GM19351 (cell line): Measurements from ENCODE around the gene ENPP6.
A peak's percentile ranks its signal among the peaks of the same experiment; 100 is the strongest.

ENCODE experiments used
- ATAC-seq: cut with Tn5 transposase; IDR thresholded peaks from one replicate; pipeline ENCODE4 v1.9.1; 2021; ENCODE audit warnings: mild to moderate bottlenecking, moderate library complexity; ENCODE audit not compliant: unreplicated experiment

ENPP6 gene

GRCh38 chr4:184217634-184218033 is at the start of gene ENPP6:
Gene ENPP6 (minus strand): TSS chr4:184217873. CDS start chr4:184217819, 54 bp downstream.
- no peak for ATAC-seq

- no peak for ATAC-seq
Measured at GRCh38 chr4:184267206-184267608, 49.5 kb upstream of the ENPP6 start.

- peak; percentile 28 for ATAC-seq
Measured at GRCh38 chr4:184265546-184266351, 48.1 kb upstream of the ENPP6 start.

GRCh38 chr4:184263910-184264732 is 46.4 kb upstream of the ENPP6 start:
- peak; percentile 26 for ATAC-seq

DNA sequence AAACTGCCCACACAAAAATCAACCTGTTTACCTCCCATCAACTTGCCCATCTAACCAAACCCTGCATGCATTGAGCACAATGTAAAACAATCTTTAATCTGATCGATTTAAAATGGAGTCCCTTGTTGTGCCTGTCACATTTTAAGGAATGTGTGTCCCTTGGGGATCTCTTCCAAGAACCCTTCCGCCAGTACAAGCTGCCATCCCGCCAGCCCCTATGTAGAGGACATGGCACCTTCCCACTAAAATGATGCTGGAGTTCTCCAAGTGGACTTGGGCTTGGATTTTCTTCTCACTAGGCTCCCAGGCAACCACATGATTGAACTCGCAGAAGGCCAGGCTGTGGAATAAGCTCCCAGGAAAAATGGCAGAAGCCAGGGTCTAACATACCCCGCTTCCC is 45.8 kb upstream of the ENPP6 start:
- ATAC-seq = no peak

GRCh38 chr4:184262901-184263300 is 45.2 kb upstream of the ENPP6 start:
- no peak for ATAC-seq

DNA sequence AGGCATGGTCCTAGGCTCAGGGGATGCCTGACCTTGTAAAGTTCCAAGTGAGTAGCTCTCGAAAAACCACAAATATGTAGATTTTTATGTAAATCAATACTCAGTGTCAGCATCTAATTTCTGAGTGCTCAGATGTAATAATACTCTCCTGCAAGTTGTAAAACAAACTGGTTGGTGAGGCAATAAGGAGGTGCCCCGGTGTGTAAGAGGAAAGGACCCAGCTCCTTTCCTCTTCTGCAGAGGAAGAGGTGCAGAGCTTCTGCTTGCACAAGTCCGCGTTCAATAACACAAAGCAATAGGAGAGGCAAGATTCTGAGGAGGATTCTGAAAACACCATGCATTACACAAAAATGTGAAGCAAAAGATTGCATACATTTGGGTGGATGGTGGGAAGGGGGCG is 43.6 kb upstream of the ENPP6 start:
- ATAC-seq = no peak

GRCh38 chr4:184259866-184260265 is 42.2 kb upstream of the ENPP6 start:
- ATAC-seq = no peak

DNA sequence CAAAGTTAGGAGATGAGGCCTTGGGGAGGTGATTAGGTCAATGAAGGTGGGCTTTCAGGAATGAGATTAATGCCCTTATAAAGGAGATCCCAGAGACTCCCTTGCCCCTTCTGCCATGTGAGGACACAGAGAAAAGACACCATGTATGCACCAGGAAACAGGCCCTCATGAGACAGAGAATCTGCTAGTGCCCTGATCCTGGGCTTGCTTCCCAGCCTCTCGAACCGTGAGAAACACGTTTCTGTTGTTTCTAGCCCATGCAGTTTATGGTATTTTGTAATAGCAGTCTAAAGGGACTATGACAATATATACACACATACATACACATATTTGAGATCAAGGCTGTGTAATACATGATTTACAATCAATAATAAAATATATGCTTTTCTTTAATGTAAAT is 41.4 kb upstream of the ENPP6 start:
- no peak for ATAC-seq

- ATAC-seq = no peak
Measured at GRCh38 chr4:184255871-184256642, 38.4 kb upstream of the ENPP6 start.

- ATAC-seq = no peak
Measured at GRCh38 chr4:184255361-184255760, 37.7 kb upstream of the ENPP6 start.

- ATAC-seq = no peak
Measured at GRCh38 chr4:184253072-184253420, 35.4 kb upstream of the ENPP6 start.

DNA sequence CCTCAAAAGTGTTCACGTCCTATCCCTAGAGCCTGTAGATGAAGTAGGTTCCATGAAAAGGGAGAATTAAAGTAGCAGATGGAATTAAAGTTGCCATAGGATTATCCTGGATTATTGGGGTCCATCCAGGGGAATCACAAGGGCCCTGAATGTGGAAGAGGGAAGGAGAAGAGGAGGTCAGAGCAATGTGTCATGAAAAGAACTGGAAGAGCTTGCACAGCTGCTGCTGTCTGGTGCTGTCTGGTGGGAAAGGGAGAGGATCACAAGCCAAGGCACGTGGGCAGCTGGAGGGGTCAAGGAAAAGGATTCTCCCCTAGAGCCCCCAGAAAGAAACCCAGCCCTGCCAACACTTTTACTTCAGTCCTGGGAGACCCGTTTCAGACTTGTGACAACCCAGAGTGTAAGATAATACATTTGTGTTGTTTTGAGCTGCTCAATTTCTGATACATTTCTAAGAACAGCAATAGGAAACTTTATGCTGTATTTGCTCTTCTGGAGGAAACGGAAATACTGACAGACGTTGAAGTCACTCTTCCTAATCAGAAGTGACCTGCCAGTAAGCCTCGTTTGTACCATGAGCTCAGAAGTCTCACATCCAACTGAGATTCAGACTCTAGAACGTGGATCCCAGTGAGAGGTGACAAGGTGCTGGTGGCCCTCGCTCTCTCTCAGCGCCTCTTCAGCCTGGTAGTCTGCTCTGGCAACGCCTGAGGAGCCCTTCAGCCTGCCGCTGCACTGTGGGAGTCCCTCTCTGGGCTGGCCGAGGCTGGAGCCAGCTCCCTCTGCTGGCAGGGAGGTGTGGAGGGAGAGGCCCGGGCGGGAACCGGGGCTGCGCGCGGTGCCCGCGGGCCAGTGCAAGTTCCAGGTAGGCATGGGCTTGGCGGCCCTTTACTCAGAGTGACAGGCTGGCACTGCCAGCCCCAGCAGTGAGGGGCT is 34.7 kb upstream of the ENPP6 start:
- ATAC-seq = no peak

GRCh38 chr4:184251670-184251980 is 34.0 kb upstream of the ENPP6 start:
- ATAC-seq = no peak

- ATAC-seq = no peak
Measured at GRCh38 chr4:184250795-184251669, 33.4 kb upstream of the ENPP6 start.

- no peak for ATAC-seq
Measured at GRCh38 chr4:184248216-184248615, 30.5 kb upstream of the ENPP6 start.

DNA sequence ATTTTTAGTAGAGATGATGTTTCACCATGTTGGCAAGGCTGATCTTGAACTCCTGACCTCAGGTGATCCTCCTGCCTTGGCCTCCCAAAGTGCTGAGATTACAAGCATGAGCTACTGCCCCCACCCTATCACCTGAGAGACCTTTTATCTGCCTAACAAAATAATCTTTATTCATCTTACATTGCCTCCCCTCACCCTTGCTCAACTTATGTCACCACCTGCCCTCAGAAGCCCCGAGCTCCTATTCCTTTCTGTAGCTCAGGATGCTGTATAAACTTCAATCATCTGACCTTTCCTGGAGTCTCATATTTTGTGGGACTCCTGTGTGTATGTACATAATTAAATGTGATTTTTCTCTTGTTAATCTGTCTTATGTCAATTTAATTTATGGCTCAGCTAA is 29.7 kb upstream of the ENPP6 start:
- no peak for ATAC-seq

- no peak for ATAC-seq
Measured at GRCh38 chr4:184246426-184246825, 28.8 kb upstream of the ENPP6 start.

DNA sequence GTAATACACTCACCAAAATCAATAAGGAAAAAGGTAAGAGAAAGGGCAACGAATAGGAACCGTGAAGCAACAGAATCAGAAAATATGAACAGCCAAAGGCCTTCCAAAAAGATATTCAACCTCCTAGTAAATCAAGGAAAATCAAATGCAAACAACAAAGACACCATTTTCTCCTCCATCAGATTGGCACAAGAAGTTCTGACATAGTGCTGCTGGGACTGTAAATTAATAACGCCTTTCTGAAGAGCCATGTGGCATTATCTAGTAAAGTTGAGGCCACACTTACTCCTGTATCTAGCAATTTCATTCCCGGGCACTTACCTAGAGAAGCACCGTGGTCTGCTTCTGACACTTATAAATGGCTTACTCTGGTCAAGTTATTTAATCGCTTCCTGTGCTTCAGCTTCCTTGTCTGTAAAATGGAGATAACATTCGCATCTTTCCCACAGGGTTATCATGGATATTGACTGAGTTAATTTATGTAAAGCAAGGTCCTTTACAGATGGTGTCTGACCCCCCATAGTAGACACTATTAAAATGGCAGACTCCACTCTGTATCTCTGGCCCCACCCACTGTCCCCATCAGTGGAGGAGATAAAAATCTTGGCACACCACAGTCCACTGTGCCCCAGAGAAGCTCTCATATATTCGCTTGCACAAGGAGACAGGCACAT is 20.5 kb upstream of the ENPP6 start:
- no peak for ATAC-seq
